ENCODE measurements around the gene AKR1A1.
"Not testable (repeated sequence)": the region's sequence is repeated elsewhere in the genome, so short reads cannot be mapped to it uniquely, and the experiment has no call there.

The AKR1A1 gene

GRCh38 chr1:45570631-45571030 lies 20.0 kb downstream of the AKR1A1 start:
- no peak for DNase-seq

GRCh38 chr1:45573231-45573804 lies 22.7 kb downstream of the AKR1A1 start:
- no peak for DNase-seq

- DNase-seq: no peak
These were observed 23.5 kb downstream of the AKR1A1 start for GRCh38 chr1:45574105-45574626.

- peak; percentile 97 for DNase-seq
These were observed 32.6 kb downstream of the AKR1A1 start for GRCh38 chr1:45583264-45583665.

- DNase-seq: peak; percentile 95
These were observed 33.2 kb downstream of the AKR1A1 start, which contains the start of gene NASP for GRCh38 chr1:45583666-45584350. Gene NASP, plus strand, starts transcription at chr1:45584041. Its CDS starts 106 bp downstream, at chr1:45584147.

GRCh38 chr1:45584351-45585109 lies 33.9 kb downstream of the AKR1A1 start:
- DNase-seq: peak; percentile 92

- no peak for DNase-seq
These were observed 34.4 kb downstream of the AKR1A1 start for GRCh38 chr1:45585110-45585426.

GRCh38 chr1:45585496-45586075 lies 35.0 kb downstream of the AKR1A1 start:
- no peak for DNase-seq

GRCh38 chr1:45586769-45587168 lies 36.1 kb downstream of the AKR1A1 start:
- no peak for DNase-seq

GRCh38 chr1:45589861-45590260 lies 39.2 kb downstream of the AKR1A1 start:
- DNase-seq: no peak

GRCh38 chr1:45594412-45594811 lies 43.8 kb downstream of the AKR1A1 start:
- DNase-seq: no peak

- not testable (repeated sequence) for DNase-seq
These were observed 46.1 kb downstream of the AKR1A1 start for GRCh38 chr1:45596765-45597164.

- no peak for DNase-seq
These were observed 53.6 kb downstream of the AKR1A1 start for GRCh38 chr1:45604239-45604638.

- no peak for DNase-seq
These were observed 56.9 kb downstream of the AKR1A1 start for GRCh38 chr1:45607404-45608074.

GRCh38 chr1:45608175-45609156 lies 57.8 kb downstream of the AKR1A1 start:
- no peak for DNase-seq

- DNase-seq: no peak
These were observed 60.1 kb downstream of the AKR1A1 start for GRCh38 chr1:45610589-45611226.

GRCh38 chr1:45612941-45613579 lies 62.4 kb downstream of the AKR1A1 start:
- no peak for DNase-seq

- DNase-seq: no peak
These were observed 65.3 kb downstream of the AKR1A1 start for GRCh38 chr1:45615885-45616284.

GRCh38 chr1:45617618-45618017 lies 67.0 kb downstream of the AKR1A1 start:
- no peak for DNase-seq

- no peak for DNase-seq
These were observed 68.7 kb downstream of the AKR1A1 start for GRCh38 chr1:45619149-45619921.
